Progenitor cell of endocrine pancreas (in vitro differentiated cells): ENCODE results near the gene SLC8A2. TPM values are rescaled to one million over a fixed set of nuclear protein-coding genes. Genes with fewer than 3 reads are reported as not detected.
A peak's percentile ranks its signal among the peaks of the same experiment; 100 is the strongest.

Source experiments
- DNase-seq: peaks from one replicate; pipeline ENCODE4 v3.0.0; 2021; ENCODE audit warnings: low spot score; ENCODE audit not compliant: unreplicated experiment
- H3K27ac Mint-ChIP-seq: 2 replicates; pipeline ENCODE4 v1.8.0; 2021; ENCODE audit warnings: mild to moderate bottlenecking, moderate library complexity, mixed read lengths
- H3K27me3 Mint-ChIP-seq: 2 replicates; pipeline ENCODE4 v1.8.0; 2021; ENCODE audit warnings: mixed read lengths
- H3K36me3 Mint-ChIP-seq: 2 replicates; pipeline ENCODE4 v1.8.0; 2022; ENCODE audit warnings: mixed read lengths; ENCODE audit not compliant: insufficient read depth
- H3K4me1 Mint-ChIP-seq: 2 replicates; pipeline ENCODE4 v1.8.0; 2021; ENCODE audit warnings: low read depth, mixed read lengths
- H3K4me3 Mint-ChIP-seq: 2 replicates; pipeline ENCODE4 v1.8.0; 2021; ENCODE audit warnings: low read depth, mild to moderate bottlenecking, moderate library complexity, mixed read lengths
- H3K9me3 Mint-ChIP-seq: 2 replicates; pipeline ENCODE4 v1.8.0; 2021; ENCODE audit warnings: low read depth, mixed read lengths
- total RNA-seq: library from RNA; stranded (reverse); gene quantifications from 2 replicates; pipeline ENCODE4 v1.2.1, GENCODE V29; 2021
- TF ChIP-seq, protein P1 (sequence below): fragments of 200-600 bp; sonication (generic); IDR thresholded peaks from one replicate; pipeline ENCODE4 v1.5.0; 2021; ENCODE audit warnings: antibody characterized with exemption, mild to moderate bottlenecking; ENCODE audit not compliant: unreplicated experiment

SLC8A2 gene
- total RNA-seq, 1 donor from 2014 or later = 1.2 TPM

DNA sequence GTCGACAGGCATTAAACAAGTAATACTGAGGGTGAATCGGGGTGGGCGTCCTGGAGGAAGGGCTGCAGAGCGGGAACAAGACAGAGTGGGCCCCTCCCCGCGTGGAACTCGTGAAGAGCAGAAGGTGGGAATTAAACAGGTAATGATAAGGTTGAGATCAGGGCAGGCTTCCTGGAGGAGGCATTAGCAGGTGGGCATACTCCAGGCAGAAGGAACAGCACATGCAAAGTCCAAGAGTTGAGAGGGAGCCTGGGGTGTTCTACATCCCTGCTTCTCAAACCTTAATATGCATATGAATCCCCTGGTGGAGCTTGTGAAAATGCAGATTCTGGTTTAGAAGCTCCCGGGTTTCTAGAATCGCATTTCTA lies 23.3 kb downstream of the SLC8A2 start:
- Mint-ChIP-seq H3K27ac (no peak overlapping the region), H3K27me3 (peaks cover 78% of the 10 kb centered on the region), H3K4me3 (no peak overlapping the region), H3K36me3 (peaks cover 1% of the 10 kb centered on the region), H3K9me3 (no peaks in the 10 kb centered on the region), H3K4me1 (peaks cover 2% of the 10 kb centered on the region)
- DNase-seq = no peak
- TF ChIP-seq, protein P1, sequence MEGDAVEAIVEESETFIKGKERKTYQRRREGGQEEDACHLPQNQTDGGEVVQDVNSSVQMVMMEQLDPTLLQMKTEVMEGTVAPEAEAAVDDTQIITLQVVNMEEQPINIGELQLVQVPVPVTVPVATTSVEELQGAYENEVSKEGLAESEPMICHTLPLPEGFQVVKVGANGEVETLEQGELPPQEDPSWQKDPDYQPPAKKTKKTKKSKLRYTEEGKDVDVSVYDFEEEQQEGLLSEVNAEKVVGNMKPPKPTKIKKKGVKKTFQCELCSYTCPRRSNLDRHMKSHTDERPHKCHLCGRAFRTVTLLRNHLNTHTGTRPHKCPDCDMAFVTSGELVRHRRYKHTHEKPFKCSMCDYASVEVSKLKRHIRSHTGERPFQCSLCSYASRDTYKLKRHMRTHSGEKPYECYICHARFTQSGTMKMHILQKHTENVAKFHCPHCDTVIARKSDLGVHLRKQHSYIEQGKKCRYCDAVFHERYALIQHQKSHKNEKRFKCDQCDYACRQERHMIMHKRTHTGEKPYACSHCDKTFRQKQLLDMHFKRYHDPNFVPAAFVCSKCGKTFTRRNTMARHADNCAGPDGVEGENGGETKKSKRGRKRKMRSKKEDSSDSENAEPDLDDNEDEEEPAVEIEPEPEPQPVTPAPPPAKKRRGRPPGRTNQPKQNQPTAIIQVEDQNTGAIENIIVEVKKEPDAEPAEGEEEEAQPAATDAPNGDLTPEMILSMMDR = no peak

DNA sequence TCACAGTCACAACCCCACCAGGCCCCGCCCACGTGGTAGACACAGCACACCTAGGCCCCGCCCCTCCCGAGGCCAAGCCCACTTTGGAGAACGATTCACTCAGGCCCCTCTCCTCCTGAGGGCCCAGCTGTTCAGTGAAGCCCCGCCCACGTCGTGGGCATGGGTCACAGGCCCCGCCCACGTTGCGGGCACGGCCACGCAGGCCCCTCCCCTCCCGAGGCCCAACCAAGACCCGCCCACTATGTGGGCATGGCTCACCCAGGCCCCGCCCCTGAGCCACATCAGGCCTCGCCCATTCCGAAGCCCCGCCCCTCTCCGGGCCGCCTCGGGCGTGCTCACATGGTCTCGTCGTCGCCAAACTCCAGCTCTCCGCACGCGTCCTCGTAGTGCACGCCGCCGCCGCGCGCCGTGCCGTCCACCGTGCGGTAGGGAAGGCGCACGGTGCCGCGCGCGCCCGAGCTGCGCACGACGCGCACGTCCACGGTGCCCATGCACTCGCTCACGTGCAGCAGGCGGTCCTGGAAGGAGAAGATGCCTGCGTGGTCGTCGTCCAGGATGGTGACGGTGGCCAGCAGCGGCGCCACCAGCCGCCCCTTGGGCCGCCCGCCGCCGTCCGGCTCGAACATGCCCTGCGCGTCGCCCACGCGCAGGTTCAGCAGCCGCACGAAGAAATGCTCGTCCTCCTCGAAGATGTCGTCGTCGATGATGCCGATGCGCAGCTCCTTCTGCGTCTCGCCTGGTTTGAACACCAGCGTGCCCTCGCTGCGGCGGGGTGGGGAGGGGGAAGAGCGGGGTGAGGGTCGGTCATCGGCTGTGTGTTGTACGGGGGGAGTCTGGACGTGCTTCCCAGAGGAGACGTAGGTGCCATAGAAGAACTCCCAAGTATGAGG lies 24.0 kb downstream of the SLC8A2 start:
- Mint-ChIP-seq H3K4me1 (peaks cover 2% of the 10 kb centered on the region), H3K4me3 (no peak overlapping the region), H3K27ac (no peak overlapping the region), H3K9me3 (no peaks in the 10 kb centered on the region), H3K36me3 (peaks cover 1% of the 10 kb centered on the region), H3K27me3 (peaks cover 84% of the 10 kb centered on the region)
- TF ChIP-seq, protein P1 = no peak
- peak; percentile 46 for DNase-seq

DNA sequence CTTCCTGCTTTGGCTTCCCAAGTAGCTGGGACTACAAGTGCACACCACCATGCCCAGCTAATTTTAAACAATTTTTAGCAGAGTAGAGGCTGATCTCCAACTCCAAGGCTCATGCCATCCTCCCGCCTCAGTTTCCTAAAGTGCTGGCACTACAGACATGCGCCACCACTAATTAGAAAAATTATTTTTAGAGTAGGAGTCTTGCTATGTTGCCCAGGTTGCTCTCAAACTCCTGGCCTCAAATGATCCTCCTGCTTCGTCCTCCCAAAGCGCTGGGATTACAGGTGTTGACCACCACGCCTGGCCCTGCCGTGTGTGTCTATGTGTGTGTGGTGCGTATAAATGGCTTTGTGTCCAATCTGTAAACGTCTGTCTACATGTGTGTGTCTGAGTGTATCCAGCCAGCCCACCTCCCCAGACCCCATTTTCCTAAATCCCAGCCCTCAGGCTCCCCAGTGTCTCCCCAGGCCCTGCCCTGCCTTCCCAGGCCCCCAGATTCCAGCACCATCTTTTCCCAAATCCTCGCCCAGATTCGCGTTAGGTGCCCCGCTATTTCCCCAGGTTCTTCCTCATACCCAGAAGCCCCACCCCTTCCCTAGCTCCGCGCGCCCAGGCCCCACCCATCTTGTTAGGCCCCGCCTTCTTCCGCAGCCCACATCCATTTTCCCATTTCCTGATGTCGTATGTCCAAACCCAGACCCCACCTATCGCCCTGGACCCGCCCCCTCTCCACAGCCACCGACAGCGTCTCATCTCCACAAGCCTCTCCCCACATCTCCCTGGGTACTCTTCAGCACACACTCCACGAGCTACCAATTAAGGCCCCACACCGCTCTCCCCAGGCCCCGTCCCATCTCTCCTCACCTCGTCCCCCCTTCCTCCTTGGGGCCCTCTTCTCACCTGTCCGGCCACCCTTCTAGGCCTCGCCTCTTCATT lies 24.9 kb downstream of the SLC8A2 start:
- peaks cover 90% of the 10 kb centered on the region for H3K27me3 Mint-ChIP-seq
- H3K4me3 Mint-ChIP-seq = no peak overlapping the region
- peaks cover 2% of the 10 kb centered on the region for H3K4me1 Mint-ChIP-seq
- peak overlapping the region; percentile 17 for H3K27ac Mint-ChIP-seq
- peaks cover 1% of the 10 kb centered on the region for H3K36me3 Mint-ChIP-seq
- DNase-seq = no peak
- no peaks in the 10 kb centered on the region for H3K9me3 Mint-ChIP-seq
- TF ChIP-seq, protein P1 = no peak

DNA sequence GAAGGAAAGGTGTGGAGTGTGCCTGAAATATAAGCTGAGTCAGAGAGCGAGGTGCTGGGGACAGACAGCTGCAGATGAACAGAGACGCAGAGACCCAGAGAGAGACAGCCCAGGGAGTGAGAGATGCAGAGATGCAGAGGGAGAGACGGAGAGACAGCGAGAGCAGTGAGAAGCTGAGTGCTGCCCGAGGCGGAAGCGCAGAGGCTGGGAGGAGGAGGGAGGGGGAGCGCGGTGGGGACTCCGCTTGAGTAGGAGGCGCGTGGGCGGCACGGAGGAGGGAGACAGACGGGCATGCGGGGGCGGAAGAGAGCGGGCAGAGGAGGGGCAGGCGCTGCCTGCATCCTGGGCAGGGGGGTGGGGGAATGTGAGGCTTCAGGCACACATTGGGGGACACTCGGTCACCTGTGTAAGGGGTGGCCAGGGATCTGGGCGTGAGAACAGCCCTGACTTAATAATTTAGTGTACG lies 25.7 kb downstream of the SLC8A2 start:
- no peak overlapping the region for H3K27ac Mint-ChIP-seq
- DNase-seq = no peak
- TF ChIP-seq, protein P1 = no peak
- H3K27me3 Mint-ChIP-seq = peaks cover 91% of the 10 kb centered on the region
- peaks cover 2% of the 10 kb centered on the region for H3K4me1 Mint-ChIP-seq
- H3K4me3 Mint-ChIP-seq = no peak overlapping the region
- peaks cover 1% of the 10 kb centered on the region for H3K36me3 Mint-ChIP-seq
- H3K9me3 Mint-ChIP-seq = no peaks in the 10 kb centered on the region

DNA sequence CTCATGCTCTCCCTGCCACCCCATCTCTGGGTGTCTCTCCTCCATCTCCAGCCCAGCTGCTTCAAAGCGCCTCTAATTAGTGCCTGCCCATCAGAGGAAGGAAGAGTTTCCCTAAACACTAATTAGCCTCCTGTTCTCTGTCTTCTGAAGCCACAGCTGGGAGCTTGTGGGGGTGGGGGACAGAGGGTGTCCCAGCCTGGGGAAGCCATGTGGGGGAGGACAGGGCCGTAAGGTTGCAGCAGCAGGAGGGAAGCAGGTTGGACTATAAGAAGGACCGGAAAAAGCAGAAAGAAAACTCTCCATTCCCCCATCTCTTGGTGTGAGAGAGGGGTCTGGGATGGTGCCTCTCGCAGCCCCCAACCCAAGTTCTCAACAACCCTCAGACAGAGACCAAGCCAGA lies 26.2 kb downstream of the SLC8A2 start:
- DNase-seq = no peak
- peaks cover 91% of the 10 kb centered on the region for H3K27me3 Mint-ChIP-seq
- H3K9me3 Mint-ChIP-seq = no peaks in the 10 kb centered on the region
- H3K27ac Mint-ChIP-seq = no peak overlapping the region
- H3K4me1 Mint-ChIP-seq = peaks cover 2% of the 10 kb centered on the region
- H3K36me3 Mint-ChIP-seq = peaks cover 1% of the 10 kb centered on the region
- H3K4me3 Mint-ChIP-seq = no peak overlapping the region
- TF ChIP-seq, protein P1 = no peak
